Esophagus muscularis mucosa (tissue), 4 donors: ENCODE results near the gene DAND5. TPM values are rescaled to one million over a fixed set of nuclear protein-coding genes. Genes with fewer than 3 reads are reported as not detected.
"Not testable (repeated sequence)": the region's sequence is repeated elsewhere in the genome, so short reads cannot be mapped to it uniquely, and the experiment has no call there.

Source experiments
- DNase-seq: peaks from one replicate; pipeline ENCODE4 v3.0.0-alpha.2; 2017; ENCODE audit errors: extremely low spot score
- H3K27ac ChIP-seq, 4 donors: fragments of 200-600 bp; sonication (generic); replicated peaks in 1 of 4; 1 replicate in 3 of 4; 2 replicates in 1 of 4; pipeline ENCODE4 v1.5.1; 2016 to 2019; ENCODE audit warnings: mild to moderate bottlenecking in 1 of 4
- H3K27me3 ChIP-seq, 4 donors: fragments of 200-600 bp; sonication (generic); one replicate each; pipeline versions ENCODE4 v1.5.1 to v1.6.0; 2016 to 2019
- H3K36me3 ChIP-seq, 4 donors: fragments of 200-600 bp; sonication (generic); one replicate each; pipeline ENCODE4 v1.5.1; 2016 to 2019
- H3K4me1 ChIP-seq, 4 donors: fragments of 200-600 bp; sonication (generic); one replicate each; pipeline ENCODE4 v1.5.1; 2016 to 2019
- H3K4me3 ChIP-seq, 4 donors: fragments of 200-600 bp; sonication (generic); 1 replicate in 2 of 4; 2 replicates in 2 of 4; pipeline ENCODE4 v1.5.1; 2016 to 2019; ENCODE audit warnings: mild to moderate bottlenecking in 4 of 4, moderate library complexity in 1 of 4
- H3K9me3 ChIP-seq, 4 donors: fragments of 200-600 bp; sonication (generic); 1 replicate in 3 of 4; 2 replicates in 1 of 4; pipeline ENCODE4 v1.5.1; 2016 to 2019
- CTCF ChIP-seq, 3 experiments: fragments of 200-600 bp in 2 of 3; fragments of 450-650 bp in 1 of 3; sonication (generic) in 2 of 3; IDR thresholded peaks; one replicate each; pipeline ENCODE4 v1.5.1; 2017 to 2019; ENCODE audit warnings: antibody characterized with exemption in 3 of 3, mild to moderate bottlenecking in 2 of 3, moderate library complexity in 1 of 3
- EP300 ChIP-seq: sonication (generic); formaldehyde crosslinking; IDR thresholded peaks from one replicate; pipeline ENCODE4 v1.6.1; 2017; ENCODE audit warnings: antibody characterized with exemption
- POLR2A ChIP-seq: fragments of 450-650 bp; IDR thresholded peaks from one replicate; pipeline ENCODE4 v1.6.1; 2017; ENCODE audit warnings: antibody characterized with exemption, moderate library complexity, mild to moderate bottlenecking, low read depth
- POLR2AphosphoS5 ChIP-seq, 2 donors: sonication (generic); formaldehyde crosslinking; IDR thresholded peaks; one replicate each; pipeline ENCODE4 v1.6.1; 2017; ENCODE audit warnings: antibody characterized with exemption in 2 of 2
- WGBS: methylation state at CpG from one replicate; pipeline ENCODE4 v1.1.5; 2018; 5-methylcytosine and 5-hydroxymethylcytosine counted together
- intact Hi-C: fragments of 100-400 bp; cut with DNase I; formaldehyde crosslinking; loops from one replicate; pipeline ENCODE4 v1.15.1; 2023
- total RNA-seq, 4 donors: library from RNA; depleted of rRNA; stranded (reverse); fragments of >200 nt; gene quantifications; one replicate each; pipeline versions ENCODE4 v1.1.0 to v1.2.1, GENCODE V29; 2016

DAND5 gene
- total RNA-seq, 4 donors from 2014 or later = 0.19 to 0.83 (median 0.29) TPM; not detected in 1

- TF ChIP-seq CTCF (IDR thresholded peaks at IDR 0.05) = no peak
- no peak for TF ChIP-seq EP300
- peak; percentile 62 to 79 for TF ChIP-seq POLR2AphosphoS5 (IDR thresholded peaks at IDR 0.05)
- peak; percentile 69 for TF ChIP-seq POLR2A
- no peak for DNase-seq
- 13% methylated on average over 24 of the region's 84 CpGs for WGBS
- peaks cover 0 to 37% (median 32%) of the 10 kb centered on the region in 4 donors for H3K36me3 ChIP-seq
- H3K27ac ChIP-seq = peak within 1 kb of the TSS; percentile 89 to 96 (median 91)
- H3K9me3 ChIP-seq = no peaks in the 10 kb centered on the region
- H3K27me3 ChIP-seq = no peaks in the 10 kb centered on the region
- intact Hi-C loops = no loop called here
- H3K4me3 ChIP-seq = peak within 1 kb of the TSS; percentile 84 to 98 (median 92)
- H3K4me1 ChIP-seq = peaks cover 39 to 56% (median 51%) of the 10 kb centered on the region in 4 donors
These were observed 12.7 kb upstream of the DAND5 start, which contains the start of gene GADD45GIP1 for GRCh38 chr19:12956446-12957388. GADD45GIP1 (minus strand) TSS chr19:12957223; CDS start chr19:12957212, 11 bp downstream.

- 39% methylated on average over 31 of the region's 31 CpGs for WGBS
These were observed 11.9 kb upstream of the DAND5 start for GRCh38 chr19:12957389-12957952.

GRCh38 chr19:12959481-12959880 is 9.9 kb upstream of the DAND5 start:
- WGBS = 79% methylated on average over 6 of the region's 6 CpGs
- Histone ChIP-seq H3K36me3 (peaks cover 0 to 9% (median 4%) of the 10 kb centered on the region in 4 donors), H3K27me3 (no peaks in the 10 kb centered on the region), H3K4me1 (peaks cover 19 to 29% (median 28%) of the 10 kb centered on the region in 4 donors), H3K4me3 (no peak overlapping the region), H3K9me3 (no peaks in the 10 kb centered on the region), H3K27ac (no peak overlapping the region)
- no peak for DNase-seq
- intact Hi-C loops = no loop called here
- TF ChIP-seq EP300 (no peak), POLR2A (no peak), CTCF (IDR thresholded peaks at IDR 0.05) (no peak), POLR2AphosphoS5 (IDR thresholded peaks at IDR 0.05) (no peak)

More at GRCh38 chr19:12957389-12957952, 11.9 kb upstream of the DAND5 start:
- Histone ChIP-seq H3K36me3 (peaks cover 0 to 29% (median 24%) of the 10 kb centered on the region in 4 donors), H3K27ac (peak overlapping the region; percentile 89 to 96 (median 91)), H3K4me3 (peak overlapping the region; percentile 84 to 98 (median 92)), H3K4me1 (peaks cover 37 to 48% (median 45%) of the 10 kb centered on the region in 4 donors)
- intact Hi-C loops, H3K27me3 ChIP-seq, DNase-seq, H3K9me3 ChIP-seq: not testable (repeated sequence)

GRCh38 chr19:12965017-12965811 is 4.2 kb upstream of the DAND5 start:
- intact Hi-C loops = loop anchor here (1.0 kb wide), 1 partner anchor 80 kb away; no protein-coding TSS in a partner anchor
- no peaks in the 10 kb centered on the region for H3K27me3 ChIP-seq
- DNase-seq = no peak
- WGBS = 2% methylated on average over 31 of the region's 34 CpGs
- no peaks in the 10 kb centered on the region for H3K36me3 ChIP-seq
- peaks cover 3 to 23% (median 20%) of the 10 kb centered on the region in 4 donors for H3K4me1 ChIP-seq
- H3K27ac ChIP-seq = peak overlapping the region; percentile 65 to 80 (median 76)
- peak overlapping the region; percentile 56 to 61 (median 60) for H3K4me3 ChIP-seq
- H3K9me3 ChIP-seq = no peaks in the 10 kb centered on the region
- TF ChIP-seq CTCF (IDR thresholded peaks at IDR 0.05) = peak; percentile 70 to 91 (median 89)
- TF ChIP-seq POLR2AphosphoS5 (IDR thresholded peaks at IDR 0.05) = peak; percentile 49 to 58
- no peak for TF ChIP-seq EP300
